ENCODE results near the gene ANKH.

DNA sequence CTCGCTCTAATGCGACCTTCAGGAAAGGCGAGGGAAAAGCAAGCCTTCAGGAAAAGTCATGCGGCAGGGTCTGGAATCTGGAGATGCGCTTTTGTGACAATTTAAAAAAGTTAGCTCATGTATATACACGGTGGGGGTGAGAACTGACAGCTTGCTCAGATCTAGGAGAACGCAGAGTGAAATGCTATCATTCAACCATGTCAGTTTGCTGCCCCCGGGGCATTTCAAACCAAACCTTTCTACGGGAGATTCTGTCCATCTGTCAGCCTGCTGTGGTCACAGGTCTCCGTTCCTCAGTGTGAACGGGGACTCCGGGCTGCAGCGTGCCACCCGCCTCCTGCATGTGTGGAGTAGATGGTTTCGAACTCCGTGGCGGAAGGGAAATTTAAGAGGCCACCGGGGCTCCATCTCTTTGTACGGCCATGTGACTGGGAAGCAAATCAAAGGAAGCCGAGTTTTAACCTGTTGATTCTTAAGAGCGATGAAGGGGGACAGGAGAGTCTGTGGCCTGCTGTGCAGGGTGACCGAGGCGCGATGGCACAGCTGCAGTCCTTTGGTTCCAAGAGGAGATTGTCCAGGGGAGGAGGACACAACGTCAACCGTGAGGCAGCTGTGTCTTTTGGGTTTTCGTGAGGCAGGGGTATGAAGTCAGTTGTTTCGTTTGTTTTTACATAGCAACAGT is 161.1 kb downstream of the ANKH start:
- TF ChIP-seq YY1 (IDR thresholded peaks at IDR 0.05; ENCODE audit: insufficient read depth, insufficient read length) (no peak), ZNF274 (IDR thresholded peaks at IDR 0.05; ENCODE audit: low read depth, low read length) (no peak), SUZ12 (IDR thresholded peaks at IDR 0.05; ENCODE audit: extremely low read depth, insufficient read depth, insufficient read length) (no peak)
